HepG2 (cell line): ENCODE measurements around the gene SYTL1. TPM values are rescaled to one million over a fixed set of nuclear protein-coding genes. Genes with fewer than 3 reads are reported as not detected.

Source experiments
- ATF1 ChIP-seq: IDR thresholded peaks from 2 replicates; pipeline ENCODE4 v1.6.1; 2016; ENCODE audit warnings: mild to moderate bottlenecking, control low read depth
- ATF7 ChIP-seq, 2 experiments: fragments of 450-650 bp in 1 of 2; sonication (generic) in 1 of 2; formaldehyde crosslinking in 1 of 2; IDR thresholded peaks; 2 replicates each; pipeline versions ENCODE4 v1.4.0 to v1.6.1; 2016 to 2020; ENCODE audit warnings: antibody characterized with exemption in 1 of 2, mild to moderate bottlenecking in 1 of 2, missing genetic modification reagents in 1 of 2
- CREB1 ChIP-seq, 2 experiments: fragments of 450-650 bp in 1 of 2; IDR thresholded peaks; 2 replicates each; pipeline ENCODE4 v1.6.1; 2016 to 2017; ENCODE audit warnings: control low read depth in 1 of 2, mild to moderate bottlenecking in 1 of 2, missing compliant biosample characterization in 1 of 2, missing genetic modification characterization in 1 of 2
- CTCF ChIP-seq: sonication (generic); formaldehyde crosslinking; IDR thresholded peaks from 2 replicates; pipeline ENCODE4 v1.5.0; 2020; ENCODE audit warnings: mild to moderate bottlenecking, missing genetic modification reagents, moderate library complexity
- FOSL2 ChIP-seq: sonication (generic); formaldehyde crosslinking; IDR thresholded peaks from 2 replicates; pipeline ENCODE4 v1.4.0; 2020; ENCODE audit warnings: missing genetic modification reagents
- FOXJ3 ChIP-seq: sonication (generic); formaldehyde crosslinking; IDR thresholded peaks from 2 replicates; pipeline ENCODE4 v1.4.0; 2020; ENCODE audit warnings: missing genetic modification reagents, mild to moderate bottlenecking, borderline replicate concordance
- KAT8 ChIP-seq: IDR thresholded peaks from 2 replicates; pipeline ENCODE4 v1.6.1; 2016; ENCODE audit warnings: missing genetic modification reagents, missing compliant biosample characterization
- MEIS1 ChIP-seq: sonication (generic); formaldehyde crosslinking; IDR thresholded peaks from 2 replicates; pipeline ENCODE4 v1.9.0; 2021; ENCODE audit warnings: mild to moderate bottlenecking, missing genetic modification reagents, moderate library complexity, borderline replicate concordance
- MXD1 ChIP-seq: sonication (generic); formaldehyde crosslinking; IDR thresholded peaks from 2 replicates; pipeline ENCODE4 v1.4.0; 2020; ENCODE audit warnings: mild to moderate bottlenecking, missing genetic modification reagents
- MYC ChIP-seq: sonication (generic); formaldehyde crosslinking; IDR thresholded peaks from 2 replicates; pipeline ENCODE4 v1.9.0; 2021; ENCODE audit warnings: missing genetic modification reagents, borderline replicate concordance
- YEATS2 ChIP-seq: sonication (generic); formaldehyde crosslinking; IDR thresholded peaks from 2 replicates; pipeline ENCODE4 v1.4.0; 2020; ENCODE audit warnings: missing genetic modification reagents, borderline replicate concordance
- ZBTB26 ChIP-seq: IDR thresholded peaks from 2 replicates; pipeline ENCODE4 v1.6.1; 2016; ENCODE audit warnings: missing compliant biosample characterization, missing genetic modification reagents, borderline replicate concordance
- ZNF138 ChIP-seq: sonication (generic); formaldehyde crosslinking; IDR thresholded peaks from 2 replicates; pipeline ENCODE4 v1.5.0; 2020; ENCODE audit warnings: mild to moderate bottlenecking, low read depth, missing genetic modification reagents
- ZNF550 ChIP-seq: sonication (generic); formaldehyde crosslinking; IDR thresholded peaks from 2 replicates; pipeline ENCODE4 v1.4.0; 2020; ENCODE audit warnings: mild to moderate bottlenecking, missing genetic modification reagents, borderline replicate concordance
- polyA plus RNA-seq, 8 experiments: library from polyadenylated mRNA; depleted of rRNA in 3 of 8; stranded (reverse) in 7 of 8; unstranded in 1 of 8; fragments of >200 nt; fragmentation: Illumina TruSeq in 4 of 8; extraction: Trizol in 4 of 8; gene quantifications; 2 replicates each; pipeline versions ENCODE4 v1.2.1 to v1.2.3, GENCODE V29; 2011 to 2016; ENCODE audit warnings: low read depth in 4 of 8, missing spikeins in 1 of 8, mixed read lengths in 1 of 8; ENCODE audit not compliant: insufficient read depth in 1 of 8
- total RNA-seq, 5 experiments: library from RNA; depleted of rRNA; stranded (reverse); fragments of >200 nt; fragmentation: Illumina TruSeq; extraction: Trizol; gene quantifications; 2 replicates each; pipeline ENCODE4 v1.2.3, GENCODE V29; 2016; ENCODE audit warnings: low read depth in 1 of 5
- TF ChIP-seq, protein P1 (sequence below): sonication (generic); formaldehyde crosslinking; IDR thresholded peaks from 2 replicates; pipeline ENCODE4 v1.8.1; 2023; ENCODE audit warnings: mild to moderate bottlenecking, moderate library complexity, missing genetic modification reagents
- TF ChIP-seq, protein P2 (sequence below): sonication (generic); formaldehyde crosslinking; IDR thresholded peaks from 2 replicates; pipeline ENCODE4 v1.8.1; 2022; ENCODE audit warnings: low read depth, mild to moderate bottlenecking, missing genetic modification reagents
- TF ChIP-seq, protein P3 (sequence below): sonication (generic); formaldehyde crosslinking; IDR thresholded peaks from 2 replicates; pipeline ENCODE4 v1.4.0; 2020; ENCODE audit warnings: mild to moderate bottlenecking, low read depth, missing genetic modification reagents

Gene SYTL1
- total and polyA plus RNA-seq, 2 of the 13 experiments (the other 11 are each of a cell fraction or from before 2014, with no cell fraction given): 11.1 to 17.8 TPM

DNA sequence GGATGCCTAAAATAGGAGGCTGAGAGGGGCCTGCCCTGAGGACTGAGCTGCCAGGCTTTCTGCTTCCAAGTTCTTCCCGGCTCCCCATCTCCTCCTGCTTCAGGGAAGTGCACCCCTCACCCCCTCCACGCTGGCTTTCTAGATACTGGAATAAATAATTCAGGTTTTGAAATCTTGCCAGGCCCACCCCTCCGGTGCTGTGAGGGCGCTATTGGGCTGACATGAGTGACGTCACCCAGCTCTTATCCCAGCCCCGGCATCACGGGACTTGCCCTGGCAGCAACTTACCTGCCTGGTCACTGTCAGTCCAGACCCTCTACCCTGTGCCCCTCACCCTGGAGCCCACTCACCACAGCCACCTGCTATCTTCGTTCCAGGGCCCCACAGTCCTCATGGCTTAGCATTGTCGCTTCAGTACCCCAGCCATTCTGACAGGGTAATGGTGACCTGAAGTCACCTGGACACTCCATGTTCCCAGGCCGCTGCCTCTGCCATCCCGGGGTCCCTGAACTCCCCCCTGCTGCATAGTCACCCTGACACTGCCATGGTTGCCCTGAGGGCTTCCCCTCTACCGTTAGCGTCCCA lies 49.8 kb downstream of the SYTL1 start (continued):
- no peak for TF ChIP-seq FOXJ3 (CRISPR knock-in tag)
- TF ChIP-seq ATF7 (IDR thresholded peaks at IDR 0.05): peak; percentile 95
- TF ChIP-seq ATF7 (CRISPR knock-in tag; IDR thresholded peaks at IDR 0.05): peak; percentile 46; the same call in 1 of the 2 replicates
- no peak for TF ChIP-seq MEIS1 (CRISPR knock-in tag)
- no peak for TF ChIP-seq ZBTB26 (CRISPR knock-in tag)
- TF ChIP-seq MXD1: no peak; the same call in 1 of the 2 replicates
- TF ChIP-seq CTCF (CRISPR knock-in tag): peak; percentile 32; the same call in 1 of the 2 replicates
- no peak for TF ChIP-seq MYC (CRISPR knock-in tag)
- TF ChIP-seq, protein P1, sequence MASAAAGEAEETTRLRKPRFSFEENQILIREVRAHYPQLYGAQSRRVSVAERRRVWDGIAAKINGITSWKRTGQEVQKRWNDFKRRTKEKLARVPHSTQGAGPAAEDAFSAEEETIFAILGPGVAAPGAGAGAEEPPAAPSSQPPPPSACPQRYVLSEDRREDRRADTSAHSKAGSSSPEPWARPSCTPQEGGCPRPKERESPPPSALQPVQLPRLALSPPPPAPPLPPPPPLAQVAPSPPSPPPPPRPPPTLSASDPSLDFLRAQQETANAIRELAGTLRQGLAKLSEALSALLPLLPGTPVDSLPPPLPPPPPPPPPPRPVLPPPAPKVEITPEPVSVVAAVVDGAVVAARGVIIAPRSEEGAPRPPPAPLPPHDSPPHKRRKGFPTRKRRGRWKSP (CRISPR knock-in tag): 0 out of 2 replicates have a peak, but pooled peaks have one; percentile 3
- no peak for TF ChIP-seq YEATS2 (CRISPR knock-in tag)
- TF ChIP-seq, protein P2, sequence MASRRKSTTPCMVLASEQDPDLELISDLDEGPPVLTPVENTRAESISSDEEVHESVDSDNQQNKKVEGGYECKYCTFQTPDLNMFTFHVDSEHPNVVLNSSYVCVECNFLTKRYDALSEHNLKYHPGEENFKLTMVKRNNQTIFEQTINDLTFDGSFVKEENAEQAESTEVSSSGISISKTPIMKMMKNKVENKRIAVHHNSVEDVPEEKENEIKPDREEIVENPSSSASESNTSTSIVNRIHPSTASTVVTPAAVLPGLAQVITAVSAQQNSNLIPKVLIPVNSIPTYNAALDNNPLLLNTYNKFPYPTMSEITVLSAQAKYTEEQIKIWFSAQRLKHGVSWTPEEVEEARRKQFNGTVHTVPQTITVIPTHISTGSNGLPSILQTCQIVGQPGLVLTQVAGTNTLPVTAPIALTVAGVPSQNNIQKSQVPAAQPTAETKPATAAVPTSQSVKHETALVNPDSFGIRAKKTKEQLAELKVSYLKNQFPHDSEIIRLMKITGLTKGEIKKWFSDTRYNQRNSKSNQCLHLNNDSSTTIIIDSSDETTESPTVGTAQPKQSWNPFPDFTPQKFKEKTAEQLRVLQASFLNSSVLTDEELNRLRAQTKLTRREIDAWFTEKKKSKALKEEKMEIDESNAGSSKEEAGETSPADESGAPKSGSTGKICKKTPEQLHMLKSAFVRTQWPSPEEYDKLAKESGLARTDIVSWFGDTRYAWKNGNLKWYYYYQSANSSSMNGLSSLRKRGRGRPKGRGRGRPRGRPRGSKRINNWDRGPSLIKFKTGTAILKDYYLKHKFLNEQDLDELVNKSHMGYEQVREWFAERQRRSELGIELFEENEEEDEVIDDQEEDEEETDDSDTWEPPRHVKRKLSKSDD (CRISPR knock-in tag): no peak
- peak; percentile 43; the same call in 1 of the 2 replicates for TF ChIP-seq ZNF550 (CRISPR knock-in tag)
- no peak for TF ChIP-seq ZNF138 (CRISPR knock-in tag)
- peak; percentile 19; the same call in 1 of the 2 replicates for TF ChIP-seq ATF1 (CRISPR knock-in tag)
- TF ChIP-seq KAT8: no peak
- peak; percentile 96 for TF ChIP-seq CREB1 (IDR thresholded peaks at IDR 0.05)
- TF ChIP-seq CREB1 (CRISPR knock-in tag; IDR thresholded peaks at IDR 0.05): peak; percentile 78
- TF ChIP-seq, protein P3, sequence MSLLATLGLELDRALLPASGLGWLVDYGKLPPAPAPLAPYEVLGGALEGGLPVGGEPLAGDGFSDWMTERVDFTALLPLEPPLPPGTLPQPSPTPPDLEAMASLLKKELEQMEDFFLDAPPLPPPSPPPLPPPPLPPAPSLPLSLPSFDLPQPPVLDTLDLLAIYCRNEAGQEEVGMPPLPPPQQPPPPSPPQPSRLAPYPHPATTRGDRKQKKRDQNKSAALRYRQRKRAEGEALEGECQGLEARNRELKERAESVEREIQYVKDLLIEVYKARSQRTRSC (CRISPR knock-in tag): no peak
- 0 out of 2 replicates have a peak, but pooled peaks have one; percentile 10 for TF ChIP-seq FOSL2 (CRISPR knock-in tag)
